Vagina (tissue), 2 donors: ENCODE measurements around the gene STIM1. TPM values are rescaled to one million over a fixed set of nuclear protein-coding genes. Genes with fewer than 3 reads are reported as not detected.

Experiments
- DNase-seq, 2 donors: peaks; one replicate each; pipeline ENCODE4 v3.0.0-alpha.2; 2017; ENCODE audit errors: extremely low spot score in 2 of 2
- H3K27ac ChIP-seq: fragments of 200-600 bp; sonication (generic); one replicate; pipeline ENCODE4 v1.5.1; 2019
- H3K27me3 ChIP-seq: fragments of 200-600 bp; sonication (generic); one replicate; pipeline ENCODE4 v1.5.1; 2019
- H3K36me3 ChIP-seq, 2 donors: fragments of 200-600 bp; sonication (generic); one replicate each; pipeline ENCODE4 v1.5.1; 2017 to 2019
- H3K4me1 ChIP-seq: fragments of 200-600 bp; sonication (generic); one replicate; pipeline ENCODE4 v1.5.1; 2019
- H3K4me3 ChIP-seq, 2 donors: fragments of 200-600 bp; sonication (generic); 1 replicate in 1 of 2; 2 replicates in 1 of 2; pipeline ENCODE4 v1.5.1; 2016 to 2019
- H3K9me3 ChIP-seq: fragments of 200-600 bp; sonication (generic); one replicate; pipeline ENCODE4 v1.5.1; 2019
- POLR2A ChIP-seq, 2 donors: fragments of 450-650 bp; IDR thresholded peaks; one replicate each; pipeline ENCODE4 v1.6.1; 2017; ENCODE audit warnings: antibody characterized with exemption in 2 of 2, mild to moderate bottlenecking in 2 of 2, moderate library complexity in 2 of 2
- POLR2AphosphoS5 ChIP-seq, 2 donors: sonication (generic); formaldehyde crosslinking; IDR thresholded peaks; one replicate each; pipeline ENCODE4 v1.9.0; 2017; ENCODE audit warnings: antibody characterized with exemption in 2 of 2, mild to moderate bottlenecking in 2 of 2, low read depth in 1 of 2; ENCODE audit not compliant: insufficient read depth in 1 of 2
- intact Hi-C: fragments of 100-400 bp; cut with DNase I; formaldehyde crosslinking; loops from one replicate; pipeline ENCODE4 v1.15.1; 2023
- total RNA-seq: library from RNA; depleted of rRNA; stranded (reverse); fragments of >200 nt; gene quantifications from one replicate; pipeline ENCODE4 v1.2.3, GENCODE V29; 2016
- TF ChIP-seq, protein P1 (sequence below), 3 experiments: fragments of 450-650 bp in 2 of 3; fragments of 200-600 bp in 1 of 3; sonication (generic) in 1 of 3; IDR thresholded peaks; one replicate each; pipeline ENCODE4 v1.5.1; 2017 to 2019; ENCODE audit warnings: antibody characterized with exemption in 3 of 3, mild to moderate bottlenecking in 2 of 3, moderate library complexity in 2 of 3

STIM1 gene
- total RNA-seq, 1 donor from 2014 or later = 68.8 TPM

DNA sequence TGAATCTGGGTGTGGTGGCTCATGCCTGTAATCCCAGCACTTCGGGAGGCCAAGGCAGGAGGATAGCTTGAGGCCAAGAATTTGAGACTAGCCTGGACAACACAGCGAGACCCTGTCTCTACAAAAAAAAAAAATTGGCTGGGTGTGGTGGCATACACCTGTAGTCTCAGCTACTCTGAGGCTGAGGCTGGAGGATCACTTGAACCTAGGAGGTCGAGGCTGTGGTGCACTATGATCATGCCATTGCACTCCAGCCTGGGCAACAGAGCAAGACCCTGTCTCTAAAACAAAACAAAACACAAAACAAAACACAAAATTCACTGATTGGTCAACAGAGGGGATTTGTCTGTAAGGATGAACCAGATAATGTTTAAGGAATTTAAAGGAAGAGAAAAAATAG is 113.7 kb downstream of the STIM1 start:
- Histone ChIP-seq H3K27ac (no peak overlapping the region), H3K4me1 (peaks cover 30% of the 10 kb centered on the region)

DNA sequence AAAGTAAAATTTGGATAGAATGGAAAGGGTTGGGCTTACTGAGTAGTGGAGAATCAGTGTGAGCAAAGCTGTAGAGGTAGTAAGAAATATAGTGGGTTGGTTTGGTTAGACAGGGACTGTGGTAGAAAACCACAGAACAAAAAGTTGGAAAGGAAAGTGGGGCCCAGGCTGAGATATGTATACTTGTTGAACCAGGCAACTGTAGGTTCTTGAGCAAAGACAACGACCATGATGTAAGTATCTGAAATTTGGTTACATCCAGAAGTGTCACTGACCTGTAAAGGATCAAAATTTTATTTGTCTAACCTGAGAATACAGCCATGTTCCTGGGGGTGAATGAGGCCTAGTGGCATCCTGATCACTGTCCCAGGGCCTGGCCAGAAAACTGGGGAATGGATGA is 114.1 kb downstream of the STIM1 start:
- Histone ChIP-seq H3K4me1 (peaks cover 26% of the 10 kb centered on the region), H3K9me3 (no peaks in the 10 kb centered on the region), H3K36me3 (peaks cover 0 to 10% of the 10 kb centered on the region in 2 donors), H3K4me3 (no peak overlapping the region), H3K27ac (no peak overlapping the region), H3K27me3 (no peaks in the 10 kb centered on the region)
- intact Hi-C loops = no loop called here
- DNase-seq = no peak
- TF ChIP-seq POLR2A (IDR thresholded peaks at IDR 0.05) (no peak), POLR2AphosphoS5 (IDR thresholded peaks at IDR 0.05; ENCODE audit: insufficient read depth in 1 of 2, low read depth in 1 of 2) (no peak)
- TF ChIP-seq, protein P1, sequence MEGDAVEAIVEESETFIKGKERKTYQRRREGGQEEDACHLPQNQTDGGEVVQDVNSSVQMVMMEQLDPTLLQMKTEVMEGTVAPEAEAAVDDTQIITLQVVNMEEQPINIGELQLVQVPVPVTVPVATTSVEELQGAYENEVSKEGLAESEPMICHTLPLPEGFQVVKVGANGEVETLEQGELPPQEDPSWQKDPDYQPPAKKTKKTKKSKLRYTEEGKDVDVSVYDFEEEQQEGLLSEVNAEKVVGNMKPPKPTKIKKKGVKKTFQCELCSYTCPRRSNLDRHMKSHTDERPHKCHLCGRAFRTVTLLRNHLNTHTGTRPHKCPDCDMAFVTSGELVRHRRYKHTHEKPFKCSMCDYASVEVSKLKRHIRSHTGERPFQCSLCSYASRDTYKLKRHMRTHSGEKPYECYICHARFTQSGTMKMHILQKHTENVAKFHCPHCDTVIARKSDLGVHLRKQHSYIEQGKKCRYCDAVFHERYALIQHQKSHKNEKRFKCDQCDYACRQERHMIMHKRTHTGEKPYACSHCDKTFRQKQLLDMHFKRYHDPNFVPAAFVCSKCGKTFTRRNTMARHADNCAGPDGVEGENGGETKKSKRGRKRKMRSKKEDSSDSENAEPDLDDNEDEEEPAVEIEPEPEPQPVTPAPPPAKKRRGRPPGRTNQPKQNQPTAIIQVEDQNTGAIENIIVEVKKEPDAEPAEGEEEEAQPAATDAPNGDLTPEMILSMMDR (IDR thresholded peaks at IDR 0.05) = no peak

More for the DNA sequence above, 113.7 kb downstream of the STIM1 start:
- Histone ChIP-seq H3K27me3 (no peaks in the 10 kb centered on the region), H3K4me3 (no peak overlapping the region), H3K9me3 (no peaks in the 10 kb centered on the region), H3K36me3 (peaks cover 0 to 10% of the 10 kb centered on the region in 2 donors)
- intact Hi-C loops = no loop called here
- TF ChIP-seq POLR2A (IDR thresholded peaks at IDR 0.05) (no peak), POLR2AphosphoS5 (IDR thresholded peaks at IDR 0.05; ENCODE audit: insufficient read depth in 1 of 2, low read depth in 1 of 2) (no peak)
- TF ChIP-seq, protein P1 (IDR thresholded peaks at IDR 0.05) = no peak
- no peak for DNase-seq

DNA sequence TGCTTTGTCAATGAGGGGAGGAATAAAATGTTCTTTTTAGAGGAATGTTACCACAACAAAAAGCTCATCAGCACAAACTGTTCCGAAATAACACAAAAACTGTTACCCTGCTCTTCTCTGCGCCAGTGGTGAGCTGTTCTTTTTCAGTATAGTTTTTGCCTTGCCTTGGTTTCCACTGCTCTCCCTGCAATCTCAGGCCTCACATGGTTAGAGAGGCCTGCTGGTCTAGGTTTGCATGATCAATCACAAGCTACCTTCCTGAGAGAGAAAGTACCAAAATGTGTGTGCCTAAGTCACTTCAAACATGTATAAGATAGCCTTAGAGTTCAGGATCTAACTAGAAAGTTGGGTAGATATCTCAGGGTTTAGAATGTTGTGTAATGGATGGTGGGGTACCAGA is 114.6 kb downstream of the STIM1 start:
- TF ChIP-seq POLR2A (IDR thresholded peaks at IDR 0.05) = no peak
- TF ChIP-seq POLR2AphosphoS5 (IDR thresholded peaks at IDR 0.05; ENCODE audit: insufficient read depth in 1 of 2, low read depth in 1 of 2) = no peak
- TF ChIP-seq, protein P1 (IDR thresholded peaks at IDR 0.05) = no peak
- Histone ChIP-seq H3K27me3 (no peaks in the 10 kb centered on the region), H3K4me3 (no peak overlapping the region), H3K27ac (no peak overlapping the region), H3K36me3 (peaks cover 0 to 10% of the 10 kb centered on the region in 2 donors), H3K9me3 (no peaks in the 10 kb centered on the region), H3K4me1 (peaks cover 26% of the 10 kb centered on the region)
- no peak for DNase-seq
- intact Hi-C loops = no loop called here

DNA sequence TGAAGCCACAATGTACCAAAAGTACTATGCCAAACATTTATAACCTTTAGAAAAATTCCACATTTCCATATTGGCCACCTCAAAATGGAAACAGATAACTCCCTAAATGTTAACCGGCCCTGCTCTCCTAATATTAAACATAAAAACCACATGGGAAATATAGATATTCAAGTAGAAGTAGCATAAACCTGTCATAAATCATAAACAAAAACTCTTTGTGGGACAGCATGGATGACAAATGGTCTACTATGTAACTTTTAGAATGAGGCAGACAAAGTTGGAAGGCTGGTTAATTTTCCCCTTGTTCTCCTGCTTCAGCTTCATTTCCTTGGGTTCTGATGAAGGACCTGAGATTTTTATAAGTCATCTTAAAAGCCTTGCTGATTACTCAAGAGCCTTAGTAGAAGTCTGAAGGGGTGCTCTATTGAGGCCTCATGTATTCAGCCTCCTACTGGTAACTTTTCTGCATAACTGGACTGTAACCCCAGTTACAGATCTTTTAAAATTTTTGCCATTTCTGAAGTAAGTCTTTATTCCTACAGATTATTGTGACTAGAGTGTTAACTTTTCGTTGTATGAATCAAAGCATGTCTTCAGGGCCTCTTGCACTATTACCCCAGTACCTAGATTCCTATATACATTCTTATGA is 116.4 kb downstream of the STIM1 start:
- DNase-seq = no peak
- Histone ChIP-seq H3K4me1 (peaks cover 14% of the 10 kb centered on the region), H3K27ac (no peak overlapping the region), H3K9me3 (no peaks in the 10 kb centered on the region), H3K4me3 (no peak overlapping the region), H3K27me3 (no peaks in the 10 kb centered on the region), H3K36me3 (peaks cover 0 to 10% of the 10 kb centered on the region in 2 donors)
- TF ChIP-seq POLR2A (IDR thresholded peaks at IDR 0.05) (no peak), POLR2AphosphoS5 (IDR thresholded peaks at IDR 0.05; ENCODE audit: insufficient read depth in 1 of 2, low read depth in 1 of 2) (no peak)
- TF ChIP-seq, protein P1 (IDR thresholded peaks at IDR 0.05) = no peak
- intact Hi-C loops = no loop called here

DNA sequence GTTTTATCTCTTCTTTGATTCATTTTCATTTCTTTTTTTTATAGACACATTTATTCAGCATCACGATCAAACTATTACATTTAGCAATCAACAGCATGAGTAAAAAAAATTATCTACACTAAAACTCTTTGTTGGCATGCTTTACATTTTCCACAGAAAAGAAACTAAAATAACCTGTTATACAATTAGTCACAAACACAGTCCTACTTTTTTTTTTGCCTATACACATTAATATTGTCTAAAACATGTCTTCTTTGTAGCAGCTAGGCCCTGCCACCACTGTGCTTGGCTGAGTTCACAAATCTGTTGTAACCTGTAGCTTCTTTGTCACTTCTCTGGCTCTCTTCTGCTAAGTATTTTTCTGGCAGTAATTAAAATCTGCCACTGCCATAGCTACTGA is 117.0 kb downstream of the STIM1 start:
- H3K27ac ChIP-seq = no peak overlapping the region
- intact Hi-C loops = no loop called here

More for the DNA sequence above, 117.0 kb downstream of the STIM1 start:
- peaks cover 14% of the 10 kb centered on the region for H3K4me1 ChIP-seq
- H3K4me3 ChIP-seq = no peak overlapping the region
- no peak for DNase-seq
- H3K27me3 ChIP-seq = no peaks in the 10 kb centered on the region
- H3K9me3 ChIP-seq = no peaks in the 10 kb centered on the region
- no peak for TF ChIP-seq POLR2A (IDR thresholded peaks at IDR 0.05)
- peak in 1 of 2 donors; percentile 59 for TF ChIP-seq POLR2AphosphoS5 (IDR thresholded peaks at IDR 0.05; ENCODE audit: insufficient read depth in 1 of 2, low read depth in 1 of 2)
- TF ChIP-seq, protein P1 (IDR thresholded peaks at IDR 0.05) = no peak
- peaks cover 0 to 9% of the 10 kb centered on the region in 2 donors for H3K36me3 ChIP-seq
